ENCODE results near the gene KANSL1L. TPM values are rescaled to one million over a fixed set of nuclear protein-coding genes. Genes with fewer than 3 reads are reported as not detected.

KANSL1L gene
- total and polyA plus RNA-seq, 10 of the 15 experiments (the other 5 are each of a cell fraction or from before 2014, with no cell fraction given) = 1.2 to 9.5 (median 3.7) TPM

DNA sequence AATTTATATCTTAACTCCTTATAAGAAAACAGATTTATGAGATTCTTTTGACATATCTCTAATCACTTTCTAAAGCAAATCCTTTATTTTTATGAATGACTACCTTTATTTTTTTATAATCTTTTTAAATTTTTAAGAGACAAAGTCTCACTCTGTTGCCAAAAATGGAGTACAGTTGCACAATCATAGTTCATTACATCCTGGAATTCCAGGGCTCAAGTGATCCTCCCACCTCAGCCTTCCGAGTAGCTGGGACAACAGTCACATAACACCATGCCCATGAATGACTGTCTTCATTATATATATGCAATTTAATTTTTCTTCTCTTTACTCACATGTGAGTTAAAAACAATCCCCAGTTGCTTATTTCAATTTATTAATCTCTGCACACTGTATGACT lies 32.3 kb upstream of the KANSL1L start:
- Histone ChIP-seq H3K27ac (ENCODE audit: control insufficient read depth, insufficient read depth) (no peak overlapping the region), H3K9ac (ENCODE audit: control insufficient read depth, insufficient read depth, low read length) (no peak overlapping the region), H3K4me2 (ENCODE audit: control insufficient read depth, insufficient read depth) (no peak overlapping the region), H3K79me2 (ENCODE audit: control insufficient read depth, insufficient read depth, low read length) (no peaks in the 10 kb centered on the region), H2AFZ (ENCODE audit: control insufficient read depth, low read depth, low read length) (no peak overlapping the region), H3K4me3 (no peak overlapping the region), H3K4me1 (ENCODE audit: control insufficient read depth, insufficient read depth, low read length) (no peaks in the 10 kb centered on the region), H3K36me3 (ENCODE audit: control insufficient read depth in 2 of 2, insufficient read depth in 2 of 2, low read length in 1 of 2) (no peaks in the 10 kb centered on the region), H3K27me3 (replicated peaks in 1 of 2; ENCODE audit: control insufficient read depth in 2 of 2, insufficient read depth in 2 of 2, low read length in 1 of 2) (no peaks in the 10 kb centered on the region; a peak in 1 of 4 replicates), H4K20me1 (ENCODE audit: control insufficient read depth, insufficient read depth) (no peaks in the 10 kb centered on the region), H3K9me3 (replicated peaks; ENCODE audit: control insufficient read depth, insufficient read depth, low read length) (no peaks in the 10 kb centered on the region)
- no peak for FAIRE-seq
- ChIA-PET POLR2A (no interaction called here), SMC1A (ENCODE audit: uncharacterized antibody, unreplicated experiment) (interaction anchor here (1.1 to 2.0 kb wide), 2 partner anchors 11 to 130 kb away, joined by 3 to 7 read pairs; no protein-coding TSS in a partner anchor), RAD21 (ENCODE audit: unreplicated experiment) (no interaction called here), CTCF (interaction anchor here (0.5 to 2.5 kb wide), 8 partner anchors 8 to 226 kb away, joined by 3 to 11 read pairs (median 4); no protein-coding TSS in a partner anchor)
- TF ChIP-seq GATAD2B (conservative IDR thresholded peaks at IDR 0.05; ENCODE audit: low read depth) (no peak), FOXM1 (IDR thresholded peaks at IDR 0.05; ENCODE audit: low read depth, low read length) (no peak), RAD21 (IDR thresholded peaks at IDR 0.05; ENCODE audit: insufficient read depth, low read depth, low read length) (no peak), NFIC (IDR thresholded peaks at IDR 0.05; ENCODE audit: low read depth, low read length) (no peak), DPF2 (IDR thresholded peaks at IDR 0.05) (no peak), MTA3 (IDR thresholded peaks at IDR 0.05; ENCODE audit: borderline replicate concordance, low read length) (no peak), BACH1 (IDR thresholded peaks at IDR 0.05; ENCODE audit: borderline replicate concordance) (no peak), HDAC6 (IDR thresholded peaks at IDR 0.05; ENCODE audit: unreplicated experiment) (no peak), MEF2A (IDR thresholded peaks at IDR 0.05; ENCODE audit: insufficient read depth, low read depth, low read length) (no peak), RAD51 (IDR thresholded peaks at IDR 0.05) (no peak)
- TF ChIP-seq, protein P1, sequence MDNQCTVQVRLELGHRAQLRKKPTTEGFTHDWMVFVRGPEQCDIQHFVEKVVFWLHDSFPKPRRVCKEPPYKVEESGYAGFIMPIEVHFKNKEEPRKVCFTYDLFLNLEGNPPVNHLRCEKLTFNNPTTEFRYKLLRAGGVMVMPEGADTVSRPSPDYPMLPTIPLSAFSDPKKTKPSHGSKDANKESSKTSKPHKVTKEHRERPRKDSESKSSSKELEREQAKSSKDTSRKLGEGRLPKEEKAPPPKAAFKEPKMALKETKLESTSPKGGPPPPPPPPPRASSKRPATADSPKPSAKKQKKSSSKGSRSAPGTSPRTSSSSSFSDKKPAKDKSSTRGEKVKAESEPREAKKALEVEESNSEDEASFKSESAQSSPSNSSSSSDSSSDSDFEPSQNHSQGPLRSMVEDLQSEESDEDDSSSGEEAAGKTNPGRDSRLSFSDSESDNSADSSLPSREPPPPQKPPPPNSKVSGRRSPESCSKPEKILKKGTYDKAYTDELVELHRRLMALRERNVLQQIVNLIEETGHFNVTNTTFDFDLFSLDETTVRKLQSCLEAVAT (IDR thresholded peaks at IDR 0.05) = no peak
- TF ChIP-seq, protein P2, sequence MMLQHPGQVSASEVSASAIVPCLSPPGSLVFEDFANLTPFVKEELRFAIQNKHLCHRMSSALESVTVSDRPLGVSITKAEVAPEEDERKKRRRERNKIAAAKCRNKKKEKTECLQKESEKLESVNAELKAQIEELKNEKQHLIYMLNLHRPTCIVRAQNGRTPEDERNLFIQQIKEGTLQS (IDR thresholded peaks at IDR 0.05; ENCODE audit: borderline replicate concordance, extremely low read depth, low read depth, low read length) = no peak
- TF ChIP-seq, protein P3, sequence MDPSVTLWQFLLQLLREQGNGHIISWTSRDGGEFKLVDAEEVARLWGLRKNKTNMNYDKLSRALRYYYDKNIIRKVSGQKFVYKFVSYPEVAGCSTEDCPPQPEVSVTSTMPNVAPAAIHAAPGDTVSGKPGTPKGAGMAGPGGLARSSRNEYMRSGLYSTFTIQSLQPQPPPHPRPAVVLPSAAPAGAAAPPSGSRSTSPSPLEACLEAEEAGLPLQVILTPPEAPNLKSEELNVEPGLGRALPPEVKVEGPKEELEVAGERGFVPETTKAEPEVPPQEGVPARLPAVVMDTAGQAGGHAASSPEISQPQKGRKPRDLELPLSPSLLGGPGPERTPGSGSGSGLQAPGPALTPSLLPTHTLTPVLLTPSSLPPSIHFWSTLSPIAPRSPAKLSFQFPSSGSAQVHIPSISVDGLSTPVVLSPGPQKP (IDR thresholded peaks at IDR 0.05; ENCODE audit: low read depth, low read length) = no peak
- TF ChIP-seq, protein P4, sequence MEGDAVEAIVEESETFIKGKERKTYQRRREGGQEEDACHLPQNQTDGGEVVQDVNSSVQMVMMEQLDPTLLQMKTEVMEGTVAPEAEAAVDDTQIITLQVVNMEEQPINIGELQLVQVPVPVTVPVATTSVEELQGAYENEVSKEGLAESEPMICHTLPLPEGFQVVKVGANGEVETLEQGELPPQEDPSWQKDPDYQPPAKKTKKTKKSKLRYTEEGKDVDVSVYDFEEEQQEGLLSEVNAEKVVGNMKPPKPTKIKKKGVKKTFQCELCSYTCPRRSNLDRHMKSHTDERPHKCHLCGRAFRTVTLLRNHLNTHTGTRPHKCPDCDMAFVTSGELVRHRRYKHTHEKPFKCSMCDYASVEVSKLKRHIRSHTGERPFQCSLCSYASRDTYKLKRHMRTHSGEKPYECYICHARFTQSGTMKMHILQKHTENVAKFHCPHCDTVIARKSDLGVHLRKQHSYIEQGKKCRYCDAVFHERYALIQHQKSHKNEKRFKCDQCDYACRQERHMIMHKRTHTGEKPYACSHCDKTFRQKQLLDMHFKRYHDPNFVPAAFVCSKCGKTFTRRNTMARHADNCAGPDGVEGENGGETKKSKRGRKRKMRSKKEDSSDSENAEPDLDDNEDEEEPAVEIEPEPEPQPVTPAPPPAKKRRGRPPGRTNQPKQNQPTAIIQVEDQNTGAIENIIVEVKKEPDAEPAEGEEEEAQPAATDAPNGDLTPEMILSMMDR (IDR thresholded peaks at IDR 0.05 in 2 of 3, conservative IDR thresholded peaks at IDR 0.05 in 1 of 3; ENCODE audit: control insufficient read depth in 2 of 3, extremely low read depth in 1 of 3, insufficient read depth in 1 of 3, low read depth in 3 of 3, low read length in 3 of 3) = no peak
- in situ Hi-C loops (cut with MboI) (loop anchor here (25.0 kb wide), 1 partner anchor 866 kb away; no protein-coding TSS in a partner anchor), intact Hi-C loops (cut with micrococcal nuclease; ENCODE audit: unreplicated experiment) (no loop called here)
- no TSS peak for BruUV-seq (replicated peaks)
- WGBS (ENCODE audit: insufficient coverage, insufficient replicate concordance, low lambda C conversion rate, missing lambda C conversion rate) = 0% methylated on average over 1 of the region's 1 CpG
- ATAC-seq = no peak
- DNase-seq (ENCODE audit: low read depth, low spot score) = no peak
